Calu3 (cell line): Measurements from ENCODE around the gene LAMA5. TPM values are rescaled to one million over a fixed set of nuclear protein-coding genes. Genes with fewer than 3 reads are reported as not detected.

Source experiments
- BruUV-seq: library from RNA; stranded (reverse); fragments of 400-500 nt; replicated peaks from 2 replicates; lab custom pipeline; 2021; lab: Mats Ljungman, UMichigan
- CTCF ChIA-PET: fragments of 300-600 bp; sonication (Branson Sonifier 250); formaldehyde crosslinking; loops from one replicate; lab custom pipeline; 2022; ENCODE audit warnings: antibody characterized with exemption; lab: Charles Lee
- DNase-seq: peaks from one replicate; pipeline ENCODE4 v3.0.0; 2022
- H3K27ac Mint-ChIP-seq: one replicate; pipeline ENCODE4 v1.8.0; 2022; ENCODE audit warnings: mixed read lengths; ENCODE audit not compliant: unreplicated experiment
- H3K27me3 Mint-ChIP-seq: one replicate; pipeline ENCODE4 v1.8.0; 2022; ENCODE audit warnings: mixed read lengths; ENCODE audit not compliant: unreplicated experiment
- H3K36me3 Mint-ChIP-seq: one replicate; pipeline ENCODE4 v1.8.0; 2022; ENCODE audit warnings: mild to moderate bottlenecking, moderate library complexity, mixed read lengths; ENCODE audit not compliant: insufficient read depth, unreplicated experiment
- H3K4me1 Mint-ChIP-seq: one replicate; pipeline ENCODE4 v1.8.0; 2022; ENCODE audit warnings: mild to moderate bottlenecking, low read depth, mixed read lengths; ENCODE audit not compliant: unreplicated experiment
- H3K4me3 Mint-ChIP-seq: one replicate; pipeline ENCODE4 v1.8.0; 2022; ENCODE audit warnings: mild to moderate bottlenecking, low read depth, moderate library complexity, mixed read lengths; ENCODE audit not compliant: unreplicated experiment
- H3K9me3 Mint-ChIP-seq: one replicate; pipeline ENCODE4 v1.8.0; 2022; ENCODE audit warnings: low read depth, mixed read lengths; ENCODE audit not compliant: unreplicated experiment
- CTCF ChIP-seq: fragments of 200-600 bp; IDR thresholded peaks from one replicate; pipeline ENCODE4 v1.8.0; 2022; ENCODE audit warnings: antibody characterized with exemption; ENCODE audit not compliant: unreplicated experiment
- intact Hi-C: fragments of 100-400 bp; cut with micrococcal nuclease; formaldehyde crosslinking; loops from one replicate; pipeline ENCODE4 v1.10.0; 2022; ENCODE audit not compliant: unreplicated experiment
- total RNA-seq: library from RNA; stranded (reverse); gene quantifications from 2 replicates; pipeline ENCODE4 v1.2.3, GENCODE V29; 2022

The LAMA5 gene
- total RNA-seq, 1 experiment from 2014 or later, result 763 TPM

GRCh38 chr20:62371588-62372041, 4.5 kb upstream of the LAMA5 start:
- Mint-ChIP-seq H3K4me1 (peaks cover 27% of the 10 kb centered on the region), H3K27me3 (no peaks in the 10 kb centered on the region), H3K4me3 (no peak overlapping the region), H3K9me3 (no peaks in the 10 kb centered on the region), H3K27ac (no peak overlapping the region), H3K36me3 (peaks cover 37% of the 10 kb centered on the region)
- CTCF ChIA-PET, result interaction anchor here (0.8 to 3.9 kb wide), 4 partner anchors 11 to 107 kb away, joined by 3 to 22 read pairs (median 4); partner anchors contain the start of gene RPS21
- BruUV-seq, result no TSS peak
- DNase-seq, result no peak
- intact Hi-C loops, result no loop called here
- no peak for TF ChIP-seq CTCF

DNA sequence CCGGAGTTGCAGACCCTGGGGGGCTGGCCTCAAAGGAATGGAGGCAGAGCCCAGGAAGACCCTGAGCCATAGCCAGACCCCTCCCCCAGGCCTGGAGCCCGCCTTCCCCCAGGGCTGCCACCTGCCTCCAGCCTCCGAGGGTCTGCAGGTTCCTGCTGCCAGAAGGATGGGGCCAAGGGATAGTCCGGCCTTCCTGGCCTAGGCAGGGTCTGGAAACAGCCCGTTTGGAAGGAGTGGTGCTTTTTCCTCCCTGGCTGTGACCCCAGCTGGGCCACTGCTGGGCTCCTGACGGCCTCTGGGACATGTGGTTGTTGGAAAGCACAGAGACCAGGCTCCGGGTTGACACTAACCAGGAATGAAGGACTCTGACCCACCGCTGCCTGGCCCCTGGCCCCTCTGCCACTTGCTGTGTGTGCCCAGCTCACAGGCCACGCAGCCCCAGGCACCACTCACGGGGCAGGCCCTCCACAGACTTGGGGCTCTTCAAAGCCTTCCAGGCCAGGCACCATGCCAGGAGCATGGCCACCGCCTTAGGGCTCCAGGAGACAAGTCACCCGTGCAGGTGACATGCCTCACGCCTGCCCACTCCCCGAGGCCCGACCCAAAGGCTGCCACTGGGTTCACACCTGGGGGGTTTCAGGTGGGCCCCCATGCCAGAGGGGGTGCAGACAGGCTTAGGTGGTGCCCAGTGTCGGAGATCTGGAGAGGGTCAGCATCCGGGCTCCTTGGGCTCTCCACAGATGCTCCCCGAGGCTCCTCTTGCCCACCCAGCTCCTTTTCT, 3.9 kb upstream of the LAMA5 start:
- CTCF ChIA-PET, result interaction anchor here (1.0 to 3.9 kb wide), 4 partner anchors 10 to 21 kb away, joined by 3 to 22 read pairs (median 4); partner anchors contain the start of gene RPS21
- H3K4me3 Mint-ChIP-seq, result no peak overlapping the region

GRCh38 chr20:62370115-62370806, 3.1 kb upstream of the LAMA5 start:
- no TSS peak for BruUV-seq
- DNase-seq, result no peak
- intact Hi-C loops, result no loop called here
- Mint-ChIP-seq H3K4me1 (peaks cover 33% of the 10 kb centered on the region), H3K27me3 (no peaks in the 10 kb centered on the region), H3K9me3 (no peaks in the 10 kb centered on the region), H3K4me3 (no peak overlapping the region), H3K36me3 (peaks cover 50% of the 10 kb centered on the region), H3K27ac (no peak overlapping the region)
- TF ChIP-seq CTCF, result no peak
- CTCF ChIA-PET, result interaction anchor here (0.5 to 3.9 kb wide), 4 partner anchors 9 to 245 kb away, joined by 3 to 22 read pairs (median 6); partner anchors contain the start of gene RPS21

More for the DNA sequence above, 3.9 kb upstream of the LAMA5 start:
- Mint-ChIP-seq H3K27ac (no peak overlapping the region), H3K27me3 (no peaks in the 10 kb centered on the region), H3K36me3 (peaks cover 43% of the 10 kb centered on the region), H3K9me3 (no peaks in the 10 kb centered on the region), H3K4me1 (peaks cover 27% of the 10 kb centered on the region)
- TF ChIP-seq CTCF, result no peak
- no peak for DNase-seq
- intact Hi-C loops, result no loop called here
- no TSS peak for BruUV-seq

DNA sequence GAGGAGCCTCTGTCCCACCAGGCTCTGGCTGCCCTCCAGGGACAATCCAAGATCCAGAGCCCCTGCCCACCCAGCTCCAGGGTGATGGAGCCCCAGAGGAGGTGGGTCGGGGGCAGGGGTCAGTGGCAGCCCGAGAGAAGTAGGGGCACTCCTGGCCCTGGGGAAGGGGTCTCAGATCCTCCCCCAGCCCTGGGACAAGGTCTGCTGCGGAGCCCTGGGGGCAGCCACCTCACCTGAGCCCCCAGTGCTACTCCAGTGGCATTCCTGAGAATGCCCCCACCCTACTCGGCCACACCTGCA, 2.7 kb upstream of the LAMA5 start:
- intact Hi-C loops, result no loop called here
- no TSS peak for BruUV-seq
- no peak overlapping the region for H3K27ac Mint-ChIP-seq

More for the DNA sequence above, 2.7 kb upstream of the LAMA5 start:
- Mint-ChIP-seq H3K4me3 (no peak overlapping the region), H3K27me3 (no peaks in the 10 kb centered on the region), H3K9me3 (no peaks in the 10 kb centered on the region), H3K36me3 (peaks cover 55% of the 10 kb centered on the region), H3K4me1 (peaks cover 37% of the 10 kb centered on the region)
- CTCF ChIA-PET, result interaction anchor here (1.2 to 3.9 kb wide), 3 partner anchors 8 to 16 kb away, joined by 3 to 22 read pairs (median 6); no protein-coding TSS in a partner anchor
- no peak for TF ChIP-seq CTCF
- DNase-seq, result no peak
